Left lobe of liver (tissue), 2 donors: ENCODE results near the gene ARHGAP18. TPM values are rescaled to one million over a fixed set of nuclear protein-coding genes. Genes with fewer than 3 reads are reported as not detected.

Source experiments
- ATAC-seq: fragments of 200-7000 bp; cut with Tn5 transposase; one replicate; pipeline ENCODE4 v1.9.1; 2020; ENCODE audit warnings: mild to moderate bottlenecking, moderate library complexity
- DNase-seq: peaks from one replicate; pipeline ENCODE4 v3.0.0-alpha.2; 2020; ENCODE audit warnings: low spot score
- total RNA-seq: library from RNA; stranded (reverse); gene quantifications from one replicate; pipeline ENCODE4 v1.2.1, GENCODE V29; 2021
- donor health status: DM: no; HTN: no; CAD: no; lungs with moderate emphysema.
- donor health status: DM: no; HTN: yes; CAD: no.

The ARHGAP18 gene
- total RNA-seq, 1 donor from 2014 or later: 4.7 TPM

DNA sequence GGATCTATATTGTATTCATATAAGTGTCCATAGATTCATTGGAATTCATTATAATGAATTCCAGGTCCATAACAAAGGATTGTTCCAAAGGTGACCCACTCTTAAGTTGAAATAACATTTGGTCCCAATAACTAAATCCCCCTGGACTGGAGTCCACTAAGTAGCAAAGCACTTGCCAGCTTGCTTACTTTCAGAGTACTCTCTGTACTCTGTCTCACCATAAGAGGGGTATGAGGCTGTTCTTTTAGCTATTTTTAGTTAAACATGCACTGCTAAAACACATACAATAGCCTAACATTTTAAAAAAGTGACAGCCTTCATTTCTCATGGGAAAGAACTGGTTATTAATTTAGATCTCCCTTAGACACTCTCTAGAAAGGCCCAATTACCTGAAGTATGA lies 16.7 kb upstream of the ARHGAP18 start:
- no peak for ATAC-seq
- DNase-seq: no peak

DNA sequence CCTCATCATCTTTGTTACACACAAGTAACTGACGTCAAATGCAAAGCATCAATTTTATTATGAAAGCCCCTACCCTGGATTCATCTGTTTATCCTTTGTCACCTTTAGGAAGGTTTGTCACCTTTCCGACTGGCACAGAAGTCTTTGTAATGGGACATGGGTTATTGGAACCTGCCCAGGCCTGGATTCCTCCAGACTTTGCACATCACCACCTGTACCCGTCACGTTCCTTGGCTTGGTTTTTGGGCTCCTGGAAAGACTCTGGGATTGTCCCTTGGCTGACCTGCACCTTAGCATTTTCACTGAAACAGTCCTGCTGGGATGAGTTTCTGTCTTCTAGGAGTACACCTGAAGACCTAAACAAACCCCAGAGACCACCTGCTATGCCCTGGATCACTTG lies 15.4 kb upstream of the ARHGAP18 start:
- DNase-seq: no peak
- ATAC-seq: no peak

DNA sequence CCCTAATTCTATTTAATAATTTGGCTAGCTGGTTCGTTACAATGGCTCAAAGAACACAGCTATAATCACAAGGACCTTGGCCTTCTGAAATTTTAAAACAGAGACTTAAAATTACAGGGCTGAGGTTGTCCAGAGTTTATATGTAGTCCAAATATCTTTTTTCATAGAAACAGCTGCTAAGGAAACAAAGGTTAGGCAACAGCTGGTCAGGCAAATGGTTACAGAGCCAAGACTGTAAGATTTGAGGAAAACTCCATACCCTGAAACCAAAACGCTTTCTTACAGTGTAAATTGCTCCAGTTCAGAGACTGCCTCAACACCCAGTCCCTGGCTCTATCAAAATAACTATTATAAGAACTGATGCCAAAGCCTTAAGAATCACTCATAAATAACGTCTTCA lies 9.7 kb upstream of the ARHGAP18 start:
- DNase-seq (no peak), ATAC-seq (no peak)

DNA sequence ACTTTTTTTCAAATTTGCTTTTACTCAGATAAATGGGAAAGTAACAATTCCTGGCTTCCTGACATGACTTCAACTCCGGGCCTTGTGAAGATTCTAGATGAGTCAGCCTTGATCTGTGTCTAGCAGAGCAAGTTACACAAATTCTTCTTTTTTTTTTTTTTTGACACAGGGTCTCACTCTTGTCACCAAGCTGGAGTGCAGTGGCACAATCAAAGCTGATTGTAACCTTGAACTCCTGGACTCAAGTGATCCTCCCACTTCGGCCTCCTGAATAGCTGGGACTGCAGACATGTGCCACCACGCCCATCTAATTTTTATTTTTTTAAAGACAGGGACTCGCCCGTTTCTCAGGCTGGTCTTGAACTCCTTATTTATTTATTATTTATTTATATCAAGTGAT lies 7.3 kb upstream of the ARHGAP18 start:
- no peak for ATAC-seq
- no peak for DNase-seq

DNA sequence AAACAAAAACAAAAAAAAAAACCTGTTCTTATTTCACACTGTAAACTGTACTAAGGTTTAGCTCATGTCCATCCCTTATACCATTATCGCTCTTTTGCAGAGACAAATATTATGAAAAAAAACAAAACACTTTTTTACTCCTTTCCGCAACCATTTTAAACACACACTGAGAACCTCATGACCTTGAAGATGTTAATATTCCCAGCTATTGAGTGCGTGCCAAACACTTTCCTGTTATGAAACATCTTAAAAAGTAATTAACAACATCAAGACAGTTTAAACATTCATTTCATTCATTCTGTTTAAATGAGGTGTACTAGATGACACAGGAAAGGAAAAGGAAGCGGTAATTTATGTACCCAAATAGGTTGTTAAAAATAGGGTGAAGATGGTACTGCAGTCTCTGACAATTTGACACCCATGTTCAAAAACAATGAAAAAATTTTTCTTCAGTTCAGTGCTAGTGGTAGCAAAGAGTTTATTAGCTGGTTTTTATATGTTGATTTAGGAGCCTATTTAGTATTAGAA lies 3.9 kb upstream of the ARHGAP18 start:
- ATAC-seq: no peak
- no peak for DNase-seq

DNA sequence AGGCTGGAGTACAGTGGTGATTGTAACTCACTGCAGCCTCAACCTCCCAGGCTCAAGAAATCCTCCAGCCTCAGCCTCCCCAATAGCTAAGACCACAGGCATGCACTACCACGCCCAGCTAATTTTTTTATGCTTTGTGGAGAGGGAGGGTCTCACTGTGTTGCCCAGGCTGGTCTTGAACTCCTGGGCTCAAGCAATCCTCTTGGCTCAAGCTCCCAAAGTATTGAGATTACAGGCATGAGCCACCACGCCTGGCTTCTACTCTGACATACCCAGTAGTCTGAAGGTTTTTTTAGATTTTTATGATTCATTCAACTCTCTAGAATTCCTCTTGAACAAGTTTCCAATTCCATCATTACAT lies 1.3 kb upstream of the ARHGAP18 start:
- ATAC-seq (no peak), DNase-seq (no peak)

DNA sequence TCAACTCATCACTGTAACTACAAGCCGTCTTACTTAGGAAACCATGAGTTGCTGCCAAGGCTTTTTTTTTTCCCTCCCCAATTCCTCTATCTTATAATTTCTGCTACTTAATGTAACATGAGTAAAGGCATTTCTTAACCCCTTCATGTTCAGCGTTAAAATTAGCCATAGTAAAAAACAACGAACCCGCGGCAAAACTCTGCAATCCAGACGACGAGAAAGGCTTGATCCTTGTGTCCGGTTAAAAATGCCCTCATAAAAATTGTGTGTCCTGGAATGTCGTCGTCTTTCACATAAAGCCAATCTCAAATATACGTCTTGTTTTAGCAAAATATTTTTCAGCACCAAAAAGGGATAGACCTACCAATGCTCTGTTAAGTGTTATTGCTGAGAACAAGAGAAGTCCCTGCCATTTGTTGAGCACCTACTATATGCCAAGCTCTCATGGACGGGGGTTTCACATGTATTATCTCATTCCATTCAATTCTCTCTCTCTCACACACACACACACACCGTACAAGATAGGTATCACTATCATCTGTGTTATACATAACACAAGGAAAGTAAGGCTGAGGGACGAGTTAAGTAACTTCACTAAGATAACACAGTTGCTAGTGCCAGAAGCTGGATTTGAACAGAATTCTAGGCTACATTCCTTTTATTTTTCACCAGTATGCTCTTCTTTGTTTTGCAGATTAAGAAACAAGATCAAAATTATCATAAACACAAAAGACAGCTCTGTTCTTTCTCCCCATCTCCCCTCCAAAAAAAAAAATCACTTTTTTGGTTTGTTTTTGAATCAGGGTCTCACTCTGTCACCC lies 683 bp upstream of the ARHGAP18 start:
- ATAC-seq: no peak
- no peak for DNase-seq

DNA sequence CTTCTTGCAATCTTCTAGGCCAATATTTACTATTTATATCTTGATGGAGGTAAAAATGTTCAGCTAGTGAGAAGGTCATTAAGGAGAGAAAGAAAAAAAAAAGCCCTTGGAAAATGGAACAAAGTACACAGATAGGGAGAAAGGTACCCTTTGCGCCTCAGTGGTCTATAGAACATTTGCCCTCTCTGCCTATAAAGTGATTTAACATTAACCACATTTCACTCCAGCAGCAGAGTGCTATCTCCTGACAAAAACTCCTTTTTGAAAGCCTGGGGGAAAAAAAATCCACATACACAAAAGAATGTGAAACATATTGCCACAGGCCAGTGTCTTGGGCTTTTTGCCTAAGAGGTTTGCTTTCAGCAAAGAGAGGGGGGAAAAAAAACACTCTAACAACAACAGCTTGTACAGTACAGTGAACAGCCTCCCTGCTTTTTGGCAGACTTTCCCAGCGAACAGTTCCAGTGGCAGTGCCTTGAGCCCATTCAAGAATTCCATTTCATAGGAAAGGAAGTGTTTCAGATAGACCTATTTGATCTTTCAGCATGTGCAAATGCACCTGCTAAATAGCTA lies 695 bp downstream of the ARHGAP18 start:
- ATAC-seq (peak; percentile 35), DNase-seq (no peak)

DNA sequence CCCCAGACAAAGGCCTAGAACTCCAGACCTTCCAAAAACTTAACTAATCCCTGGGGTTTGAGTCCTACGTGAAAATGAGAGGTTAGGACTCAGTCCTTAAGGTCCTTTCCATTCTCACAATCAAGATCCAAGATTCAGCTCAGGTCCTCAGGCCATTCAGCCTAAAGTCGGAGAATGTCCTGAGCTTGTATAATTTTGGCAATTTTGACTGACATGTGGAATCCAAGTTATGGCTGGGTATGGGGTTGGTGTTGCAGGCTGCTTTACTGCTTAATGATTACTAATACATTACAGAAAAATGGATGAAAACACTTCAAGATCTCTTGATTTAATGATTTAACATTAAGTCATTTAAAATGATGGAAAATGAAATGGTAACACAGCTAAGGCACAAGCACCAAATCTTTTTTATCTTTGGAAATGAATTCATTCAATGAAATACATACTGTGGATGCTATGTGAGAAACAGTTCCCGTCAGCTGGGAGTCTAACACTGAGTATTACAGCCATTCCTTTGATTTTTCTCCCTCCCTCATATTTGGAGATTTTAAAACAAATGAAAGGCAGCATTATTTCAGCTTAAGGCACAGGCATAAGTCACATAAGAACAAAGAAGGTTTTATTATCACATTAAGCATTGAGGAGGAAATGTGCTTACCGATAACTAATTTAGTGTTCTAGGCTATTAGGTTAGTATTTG lies 1.3 kb downstream of the ARHGAP18 start:
- ATAC-seq: no peak
- no peak for DNase-seq

DNA sequence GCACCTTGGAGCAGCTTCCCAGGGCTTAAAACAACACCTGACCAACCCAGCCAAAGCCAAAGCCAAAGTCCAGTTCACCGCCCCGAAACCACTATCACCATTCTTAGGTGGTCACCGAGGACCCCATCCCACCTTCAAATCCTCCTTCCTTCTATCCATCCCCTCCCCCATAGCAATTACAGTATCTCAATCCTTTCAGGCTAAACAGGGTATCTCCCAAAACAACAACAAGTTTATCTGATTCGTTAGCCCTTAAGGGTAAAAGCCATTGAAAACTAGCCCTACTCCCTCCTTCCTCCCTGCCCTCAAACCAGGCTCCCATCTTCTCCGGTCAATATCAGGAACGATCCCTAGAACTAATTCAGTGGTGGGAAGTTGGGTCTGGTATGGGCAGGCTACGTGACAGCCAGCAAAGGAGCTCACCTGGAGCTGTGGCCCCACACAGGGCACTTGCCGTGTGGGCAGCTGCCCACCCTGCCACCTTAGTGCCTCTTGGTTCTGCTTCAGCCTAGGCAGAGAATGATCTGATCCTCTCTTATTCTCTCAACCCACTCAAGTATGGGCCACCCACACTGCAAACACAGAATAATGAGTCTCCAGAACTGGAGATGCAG lies 2.0 kb downstream of the ARHGAP18 start:
- DNase-seq (no peak), ATAC-seq (no peak)

DNA sequence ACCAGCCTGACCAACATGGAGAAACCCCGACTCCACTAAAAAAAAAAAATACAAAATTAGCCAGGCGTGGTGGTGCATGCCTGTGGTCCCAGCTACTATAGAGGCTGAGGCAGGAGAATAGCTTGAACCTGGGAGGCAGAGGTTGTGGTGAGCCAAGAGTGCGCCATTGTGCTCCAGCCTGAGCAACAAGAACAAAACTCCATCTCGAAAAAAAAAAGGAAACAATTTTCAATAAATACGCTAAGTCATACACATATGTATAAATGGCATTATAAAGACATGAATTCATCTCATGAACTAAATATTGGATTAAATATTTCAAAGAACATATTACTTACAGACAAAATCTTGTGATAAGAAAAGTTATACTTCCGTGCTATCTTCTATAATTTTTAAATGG lies 2.9 kb downstream of the ARHGAP18 start:
- ATAC-seq: no peak

DNA sequence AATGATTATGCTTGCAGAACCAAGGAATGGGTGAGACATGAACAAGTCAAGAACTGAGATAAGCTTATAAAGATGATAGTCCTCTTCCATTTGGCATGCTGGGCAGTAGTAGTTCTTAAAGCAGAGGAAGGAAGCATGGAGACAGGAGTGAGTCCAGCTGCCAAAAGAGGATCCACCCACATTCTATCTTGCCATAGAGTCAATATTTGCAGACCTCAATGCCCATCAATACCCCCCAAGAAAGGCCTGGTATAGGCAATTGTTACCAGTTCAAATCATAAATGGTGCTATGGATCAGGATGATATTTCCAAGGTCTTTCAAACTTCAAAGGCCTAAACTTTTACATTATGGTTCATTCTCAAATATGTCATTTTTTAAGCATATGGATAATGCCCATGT lies 4.8 kb downstream of the ARHGAP18 start:
- DNase-seq: no peak
- ATAC-seq: no peak

More for the DNA sequence above, 2.9 kb downstream of the ARHGAP18 start:
- DNase-seq: no peak

DNA sequence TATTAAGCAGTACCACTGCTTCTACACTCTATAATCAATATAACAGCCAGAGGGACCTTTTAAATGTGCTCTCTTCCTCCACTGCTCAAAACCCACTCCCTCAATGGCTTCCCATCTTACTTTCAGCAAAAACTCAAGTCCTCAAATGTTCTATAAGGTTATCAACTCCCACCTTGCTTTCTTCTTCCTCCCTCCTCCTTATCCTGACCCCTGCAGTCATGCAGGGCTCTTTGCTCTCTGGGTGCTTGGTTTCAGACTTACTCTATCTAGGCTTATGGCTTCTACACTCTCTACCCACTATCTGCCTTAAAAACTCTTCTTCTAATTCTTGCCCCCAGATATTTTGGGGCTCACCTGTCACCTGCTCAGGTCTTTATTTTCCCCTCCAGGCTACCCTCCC lies 5.3 kb downstream of the ARHGAP18 start:
- DNase-seq: no peak
- no peak for ATAC-seq

DNA sequence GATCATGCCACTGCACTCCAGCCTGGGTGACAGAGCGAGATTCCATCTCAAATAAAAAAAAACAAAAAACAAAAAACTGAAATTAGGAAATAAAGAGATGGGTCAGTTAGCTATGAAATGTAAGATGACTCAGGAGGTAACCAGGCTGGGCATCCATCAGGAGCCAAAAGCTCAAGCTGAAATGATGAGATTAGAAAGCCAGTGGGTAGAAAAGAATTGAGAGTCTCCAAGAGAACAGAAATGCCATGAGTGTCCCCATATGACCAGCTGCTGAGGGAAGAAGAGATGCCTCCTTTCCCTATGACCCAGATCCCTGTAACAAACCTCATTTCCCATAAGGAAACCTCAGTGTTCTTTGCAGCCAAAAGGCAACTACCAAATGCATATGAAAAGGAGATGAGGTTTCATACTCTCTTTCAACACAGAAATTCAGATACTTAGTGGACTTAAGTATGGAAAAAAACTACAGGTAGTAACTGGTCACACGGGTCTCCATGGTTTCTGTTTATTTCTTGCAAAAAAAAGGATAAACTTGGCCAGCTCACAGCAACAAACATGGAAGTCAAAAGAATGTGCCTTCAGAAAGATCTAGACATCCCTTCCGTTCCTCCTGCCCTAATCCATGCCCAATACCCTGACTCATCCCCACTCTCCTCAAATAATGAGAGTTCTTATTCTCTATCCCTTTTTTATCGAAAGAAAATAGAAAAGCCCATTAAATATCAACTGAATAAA lies 8.1 kb downstream of the ARHGAP18 start:
- no peak for DNase-seq
- ATAC-seq: no peak

DNA sequence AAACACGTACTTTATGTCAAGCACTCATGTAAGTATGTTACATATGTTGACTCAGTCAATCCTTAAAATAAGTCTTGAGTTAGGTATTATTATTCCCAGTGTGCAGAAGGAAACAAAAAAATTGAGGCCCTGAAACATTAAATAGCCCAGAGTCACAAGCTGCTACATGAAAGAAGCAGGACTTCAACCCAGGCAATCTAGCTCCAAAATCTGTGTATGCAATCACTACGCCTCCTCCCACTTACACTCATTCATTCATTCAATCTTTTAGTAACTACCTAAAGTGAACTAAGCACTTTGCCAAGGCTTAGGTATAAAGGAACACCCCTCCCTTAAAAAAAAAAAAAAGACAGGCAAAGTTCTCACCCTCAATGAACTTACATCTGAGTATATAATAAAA lies 9.3 kb downstream of the ARHGAP18 start:
- no peak for ATAC-seq
- DNase-seq: no peak

DNA sequence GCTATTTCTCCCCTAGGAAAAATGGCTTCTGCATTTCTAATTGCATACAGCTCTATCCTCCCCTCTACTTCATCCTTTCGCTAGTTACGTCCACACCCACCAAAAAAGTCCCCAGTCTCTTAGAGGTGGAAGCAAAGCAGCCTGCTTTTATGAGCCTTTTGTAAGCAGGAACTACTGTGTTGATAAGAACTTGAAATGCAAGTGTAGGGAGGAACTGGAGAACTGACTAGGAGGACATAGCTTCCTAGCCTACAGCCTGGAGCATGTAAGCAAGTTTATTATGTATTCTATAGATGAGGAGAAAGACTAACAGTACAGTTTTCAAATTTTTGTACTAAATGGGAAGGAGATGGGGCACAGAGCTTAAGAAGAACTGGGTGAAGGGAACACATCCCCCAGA lies 10.3 kb downstream of the ARHGAP18 start:
- no peak for DNase-seq
- ATAC-seq: no peak

DNA sequence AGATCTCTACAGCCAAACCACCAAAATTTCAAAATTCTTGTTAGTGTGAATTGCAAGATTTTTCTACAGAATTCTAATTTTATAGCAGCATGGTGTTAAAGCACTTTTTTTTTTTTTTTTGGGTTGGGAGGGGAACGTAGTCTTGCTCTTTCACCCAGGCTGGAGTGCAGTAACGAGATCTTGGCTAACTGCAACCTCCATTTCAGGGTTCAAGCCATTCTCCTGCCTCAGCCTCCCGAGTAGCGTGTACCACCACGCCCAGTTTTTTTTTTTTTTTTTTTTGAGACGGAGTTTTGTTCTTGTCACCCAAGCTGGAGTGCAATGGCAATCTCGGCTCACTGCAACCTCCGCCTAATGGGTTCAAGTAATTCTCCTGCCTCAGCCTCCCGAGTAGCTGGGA lies 11.5 kb downstream of the ARHGAP18 start:
- ATAC-seq (no peak), DNase-seq (no peak)

DNA sequence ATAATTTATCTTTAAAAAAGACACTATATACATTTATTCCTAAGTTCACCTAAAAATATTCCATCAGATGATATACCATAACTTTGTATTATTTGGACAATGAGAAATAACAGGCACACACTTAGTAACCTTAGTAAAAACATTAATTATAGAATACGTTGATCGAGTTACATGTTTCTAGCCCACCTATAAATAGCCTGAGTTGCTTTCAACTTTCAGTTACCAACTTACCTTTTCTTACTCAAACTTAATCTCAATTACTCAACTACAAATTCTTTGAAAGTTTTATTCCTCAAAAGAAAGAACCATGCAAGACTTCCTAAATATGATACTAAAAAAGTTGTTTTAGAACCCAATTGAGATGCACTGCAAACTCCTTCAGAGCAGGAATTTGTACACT lies 12.2 kb downstream of the ARHGAP18 start:
- no peak for ATAC-seq
- no peak for DNase-seq

DNA sequence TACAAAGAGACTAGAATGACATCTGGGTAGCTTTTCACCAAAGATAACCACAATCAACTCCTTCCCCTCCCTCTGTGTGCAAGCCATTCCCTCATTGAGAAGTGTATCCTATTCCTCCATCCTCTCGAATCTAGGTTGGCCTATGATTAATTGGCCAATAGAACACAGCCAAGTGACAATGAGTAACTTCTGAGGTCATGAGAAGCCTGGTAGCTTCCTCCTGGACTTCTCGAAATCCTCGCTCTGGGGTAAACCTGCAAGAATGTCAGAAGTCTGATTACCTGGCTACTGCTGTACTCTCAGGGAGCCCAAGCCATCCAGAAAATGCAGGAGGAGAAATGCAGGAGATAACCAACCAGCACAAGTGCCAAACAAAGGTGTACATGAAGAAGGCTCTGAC lies 13.1 kb downstream of the ARHGAP18 start:
- ATAC-seq (no peak), DNase-seq (no peak)

DNA sequence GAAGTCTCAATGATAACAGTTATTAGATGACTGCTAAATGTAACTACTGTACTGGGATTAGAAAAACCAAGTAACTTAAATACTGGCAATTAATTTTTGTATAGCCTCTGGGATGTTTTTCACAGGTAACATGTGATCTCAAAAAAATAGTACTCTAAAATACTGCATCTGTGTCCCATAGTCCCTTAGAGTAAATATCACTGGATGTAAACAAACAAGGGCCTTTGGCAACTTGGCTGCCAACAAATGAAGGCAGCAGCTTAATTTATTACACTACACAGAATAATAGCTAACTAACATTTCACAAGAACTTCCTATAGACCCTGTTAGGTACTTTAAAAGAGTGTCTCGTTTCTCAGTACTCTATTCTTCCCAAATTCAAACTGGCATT lies 14.0 kb downstream of the ARHGAP18 start:
- no peak for DNase-seq
- ATAC-seq: no peak
